HG03354 (cell line): ENCODE results near the gene FAM47E.

Experiments used
- ATAC-seq: cut with Tn5 transposase; IDR thresholded peaks from one replicate; pipeline ENCODE4 v1.9.1; 2021; ENCODE audit warnings: mild to moderate bottlenecking; ENCODE audit not compliant: unreplicated experiment, poor library complexity, severe bottlenecking

The FAM47E gene

GRCh38 chr4:76292730-76293129 is 41.2 kb downstream of the FAM47E start:
- no peak for ATAC-seq

- ATAC-seq: no peak
These were observed 42.3 kb downstream of the FAM47E start for GRCh38 chr4:76293772-76294171.

GRCh38 chr4:76296286-76296820 is 44.8 kb downstream of the FAM47E start:
- no peak for ATAC-seq

GRCh38 chr4:76298227-76298626 is 46.7 kb downstream of the FAM47E start:
- no peak for ATAC-seq

- no peak for ATAC-seq
These were observed 48.5 kb downstream of the FAM47E start for GRCh38 chr4:76300012-76300411.

DNA sequence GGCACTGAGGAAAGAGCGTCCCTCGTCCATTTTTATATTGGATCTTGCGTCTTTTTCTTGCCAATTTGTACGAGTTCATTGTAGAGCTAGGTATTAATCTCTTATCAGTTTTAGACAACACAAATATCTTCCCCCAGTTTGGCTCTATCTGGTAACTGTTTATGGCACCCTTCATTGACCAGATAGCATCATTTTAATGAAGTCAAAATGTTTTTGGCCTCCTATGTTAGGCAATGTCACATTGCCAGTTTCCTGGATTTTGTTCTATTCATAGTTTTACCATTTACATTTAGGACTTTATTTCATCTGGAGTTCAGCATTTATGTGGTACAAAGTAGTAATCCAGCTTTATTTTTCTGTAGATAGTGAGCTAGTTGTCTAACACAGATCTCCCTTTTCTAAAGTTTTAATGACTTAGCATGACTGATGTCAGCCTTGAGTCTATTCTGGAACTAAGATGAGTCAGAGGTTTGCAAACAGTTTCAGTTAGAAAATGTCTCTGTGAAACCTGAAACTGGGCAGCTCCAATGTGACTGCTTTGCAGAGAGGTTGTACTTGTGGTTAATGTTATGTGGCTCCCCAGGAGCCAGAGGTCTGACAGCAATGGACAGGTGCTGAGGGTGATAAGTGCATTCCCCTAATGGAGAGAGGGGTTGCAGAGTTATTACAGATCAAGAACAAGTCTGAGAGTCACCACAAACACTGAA is 49.7 kb downstream of the FAM47E start:
- peak; percentile 99 for ATAC-seq

- ATAC-seq: no peak
These were observed 50.2 kb downstream of the FAM47E start for GRCh38 chr4:76301775-76302162.

- ATAC-seq: no peak
These were observed 51.4 kb downstream of the FAM47E start for GRCh38 chr4:76302826-76303438.

GRCh38 chr4:76305033-76305687 is 53.6 kb downstream of the FAM47E start:
- no peak for ATAC-seq

GRCh38 chr4:76305971-76306881 is 54.7 kb downstream of the FAM47E start, which contains the start of gene STBD1:
Gene STBD1, plus strand, starts transcription at chr4:76306733. Its CDS starts 37 bp downstream, at chr4:76306770.
- ATAC-seq: no peak

- no peak for ATAC-seq
These were observed 55.5 kb downstream of the FAM47E start for GRCh38 chr4:76306882-76307659.

DNA sequence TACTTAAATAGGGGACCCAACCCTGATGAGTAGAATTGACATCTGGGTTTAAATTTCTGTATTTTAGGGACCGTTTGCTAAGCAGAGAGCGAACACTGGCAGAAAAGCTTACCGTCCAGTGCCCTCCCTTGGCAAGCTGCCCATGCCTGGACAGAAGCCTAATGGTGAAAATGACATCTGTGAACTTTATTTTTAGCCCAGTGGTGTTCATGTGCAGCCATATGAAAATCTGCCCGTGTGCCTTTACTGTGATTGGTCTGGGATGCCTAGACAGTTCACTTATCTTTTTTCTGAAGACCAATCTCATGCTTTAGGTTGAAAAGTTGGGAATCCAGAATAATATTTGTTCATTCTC is 56.1 kb downstream of the FAM47E start:
- no peak for ATAC-seq

DNA sequence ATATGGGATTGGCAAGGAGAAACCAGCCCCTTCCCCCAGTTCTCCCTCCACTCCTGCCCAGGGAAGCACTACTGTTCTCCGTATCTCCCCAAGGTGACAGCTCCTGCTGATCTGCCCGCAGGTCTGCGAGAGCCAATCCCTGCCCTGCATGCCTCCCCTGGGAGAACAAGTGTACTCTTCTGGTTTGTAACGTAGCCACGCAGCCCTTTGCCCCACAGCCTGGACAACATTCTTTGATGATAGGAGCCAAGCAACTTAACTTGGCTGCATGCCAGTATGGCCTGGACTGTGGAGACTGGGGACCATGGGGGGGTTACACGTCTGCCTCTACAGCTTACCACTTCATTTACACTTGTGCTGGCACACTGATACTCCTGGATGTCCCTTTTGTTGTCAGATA is 57.0 kb downstream of the FAM47E start:
- no peak for ATAC-seq

DNA sequence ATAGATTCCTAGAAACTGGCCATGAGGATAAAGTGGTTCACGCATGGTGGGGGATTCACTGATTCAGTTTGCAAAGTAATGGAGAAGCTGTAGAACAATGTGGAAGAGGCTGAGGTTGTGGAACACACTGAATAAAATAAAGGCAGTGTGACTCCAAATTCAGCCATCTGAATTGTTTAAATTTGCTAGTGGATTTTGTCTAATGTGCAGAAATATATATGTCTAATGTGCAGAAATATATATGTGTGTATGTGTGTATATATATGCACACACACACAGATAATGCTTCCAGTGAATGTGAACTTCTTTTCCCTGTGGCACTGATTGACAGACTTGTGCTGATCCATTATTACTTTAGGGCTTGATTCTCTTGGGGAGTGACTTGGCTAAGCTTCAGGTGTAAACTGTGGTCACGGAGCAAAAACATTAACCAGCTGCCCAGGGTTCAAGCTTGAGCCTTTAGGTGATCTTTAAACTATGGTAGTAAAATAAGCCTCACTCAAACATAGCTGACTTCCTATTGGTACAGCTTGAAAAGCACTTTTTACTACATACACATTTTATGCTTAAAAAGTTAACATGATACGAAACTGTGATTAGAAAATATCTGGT is 58.5 kb downstream of the FAM47E start:
- no peak for ATAC-seq

GRCh38 chr4:76310683-76311082 is 59.2 kb downstream of the FAM47E start:
- ATAC-seq: no peak

DNA sequence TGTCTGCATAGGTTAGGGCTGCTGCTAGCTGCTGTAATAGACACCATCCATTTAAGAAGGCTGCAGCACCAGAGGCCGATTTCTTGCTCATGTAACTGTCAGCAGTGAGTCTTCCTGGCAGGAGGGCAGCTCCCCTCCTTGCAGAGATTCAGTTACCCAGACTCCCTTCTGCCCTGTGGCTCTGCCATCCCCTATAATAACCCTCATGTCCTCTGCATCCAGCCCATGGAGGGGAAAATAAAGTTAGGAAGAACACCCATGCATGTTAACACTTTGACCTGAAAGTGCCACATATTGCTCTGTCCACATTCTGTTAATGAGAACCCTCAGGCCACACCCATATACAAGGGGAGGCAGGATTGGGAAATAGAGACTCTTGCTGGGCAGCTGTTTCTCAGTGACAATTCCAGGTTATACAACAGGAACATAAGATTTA is 60.4 kb downstream of the FAM47E start:
- no peak for ATAC-seq

GRCh38 chr4:76312457-76312856 is 60.9 kb downstream of the FAM47E start:
- ATAC-seq: no peak

DNA sequence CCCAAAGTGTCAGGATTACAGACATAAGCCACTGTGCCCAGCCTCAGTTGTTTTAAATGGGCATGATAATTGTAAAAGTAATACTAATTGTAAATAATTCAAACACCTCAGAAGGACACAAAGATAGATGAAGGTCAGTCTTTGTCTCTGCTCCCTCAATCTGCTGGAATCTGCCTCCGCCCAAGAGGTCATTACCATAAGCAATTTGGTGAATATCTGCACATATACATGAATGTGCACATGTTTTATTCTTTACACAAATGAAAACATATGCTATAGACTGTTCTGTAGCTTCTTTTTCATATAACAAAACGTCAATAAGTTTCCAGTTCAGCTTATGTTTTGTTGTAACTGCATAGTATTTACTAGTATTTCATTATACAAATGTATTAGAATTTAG is 62.0 kb downstream of the FAM47E start:
- ATAC-seq: no peak
